D721Med (cell line): ENCODE data around the gene AP3B1.

Source experiments
- DNase-seq: peaks from one replicate; pipeline ENCODE4 v3.0.0; 2011; ENCODE audit warnings: low spot score; ENCODE audit not compliant: insufficient read length
- FAIRE-seq: peaks from 2 replicates; lab custom pipeline; 2011; peaks lifted over from hg19 to GRCh38; lab: Jason Lieb, UNC
- TF ChIP-seq, protein P1 (sequence below): IDR thresholded peaks from 2 replicates; pipeline ENCODE4 v1.5.1; 2012; ENCODE audit warnings: mild to moderate bottlenecking, control low read depth; ENCODE audit not compliant: insufficient read depth; ENCODE audit errors: missing control alignments

The AP3B1 gene

DNA sequence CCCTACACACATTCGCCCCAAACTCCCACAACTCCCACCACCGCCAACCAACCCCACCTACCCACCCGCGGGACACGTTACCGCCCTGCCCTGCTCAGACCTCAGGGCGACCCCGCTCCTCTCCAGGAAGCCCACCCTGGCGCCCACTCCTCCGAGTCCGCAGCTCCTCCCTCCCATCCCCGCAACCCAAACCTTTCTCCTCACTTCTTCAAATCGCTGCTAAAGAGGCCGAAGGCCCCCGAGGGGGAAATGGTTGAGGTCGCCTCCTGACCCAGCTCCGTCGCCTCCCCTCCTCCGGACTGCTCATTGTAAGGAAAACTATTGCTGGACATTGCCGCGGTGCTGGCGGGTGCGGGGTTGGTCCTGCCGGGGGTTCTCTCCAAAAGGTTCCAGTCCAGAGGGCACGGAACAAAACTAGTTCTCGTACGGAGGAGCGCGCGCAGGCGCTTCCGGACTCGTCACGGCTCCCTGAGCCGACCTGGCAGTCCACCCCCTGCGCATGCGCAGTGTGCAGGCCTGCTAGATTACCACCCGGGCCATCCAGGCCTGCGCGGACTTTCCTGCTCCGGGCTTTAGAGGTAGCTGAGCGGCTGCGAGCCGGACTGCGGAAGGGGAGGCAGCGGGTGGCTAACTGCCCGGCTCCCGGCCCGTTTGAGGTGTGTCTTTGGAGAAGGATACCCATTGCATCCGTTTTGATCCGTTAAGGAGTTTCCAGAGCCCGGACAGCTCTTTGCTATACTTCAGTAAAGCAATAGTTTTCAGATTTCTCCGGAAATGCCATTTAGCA lies at the start of gene AP3B1:
TSS of gene AP3B1 (minus strand) at position 451 of the 787 bp plus-strand sequence. CDS start at position 332, 119 bp downstream.
- TF ChIP-seq, protein P1, sequence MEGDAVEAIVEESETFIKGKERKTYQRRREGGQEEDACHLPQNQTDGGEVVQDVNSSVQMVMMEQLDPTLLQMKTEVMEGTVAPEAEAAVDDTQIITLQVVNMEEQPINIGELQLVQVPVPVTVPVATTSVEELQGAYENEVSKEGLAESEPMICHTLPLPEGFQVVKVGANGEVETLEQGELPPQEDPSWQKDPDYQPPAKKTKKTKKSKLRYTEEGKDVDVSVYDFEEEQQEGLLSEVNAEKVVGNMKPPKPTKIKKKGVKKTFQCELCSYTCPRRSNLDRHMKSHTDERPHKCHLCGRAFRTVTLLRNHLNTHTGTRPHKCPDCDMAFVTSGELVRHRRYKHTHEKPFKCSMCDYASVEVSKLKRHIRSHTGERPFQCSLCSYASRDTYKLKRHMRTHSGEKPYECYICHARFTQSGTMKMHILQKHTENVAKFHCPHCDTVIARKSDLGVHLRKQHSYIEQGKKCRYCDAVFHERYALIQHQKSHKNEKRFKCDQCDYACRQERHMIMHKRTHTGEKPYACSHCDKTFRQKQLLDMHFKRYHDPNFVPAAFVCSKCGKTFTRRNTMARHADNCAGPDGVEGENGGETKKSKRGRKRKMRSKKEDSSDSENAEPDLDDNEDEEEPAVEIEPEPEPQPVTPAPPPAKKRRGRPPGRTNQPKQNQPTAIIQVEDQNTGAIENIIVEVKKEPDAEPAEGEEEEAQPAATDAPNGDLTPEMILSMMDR: no peak
- no peak for FAIRE-seq
- DNase-seq: peak; percentile 76

DNA sequence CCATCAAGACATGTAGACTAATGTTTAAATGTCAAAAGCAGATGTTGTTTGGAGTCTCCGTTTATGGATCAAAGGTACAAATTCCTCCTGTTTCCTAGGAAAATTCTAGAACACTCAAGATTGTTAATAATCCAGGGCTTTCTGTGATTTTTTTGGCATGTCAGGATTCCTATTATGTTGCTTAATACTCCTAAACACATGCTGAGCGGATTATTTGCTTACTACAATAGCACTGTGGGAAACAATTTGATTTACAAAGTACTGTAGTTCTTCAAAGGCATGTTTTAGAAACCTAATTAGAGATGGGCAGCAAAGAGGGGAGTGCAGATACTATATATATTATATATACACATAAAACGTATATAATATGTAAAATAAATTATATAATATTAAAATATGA lies 46.9 kb upstream of the AP3B1 start:
- TF ChIP-seq, protein P1: no peak
- DNase-seq (no peak), FAIRE-seq (peak; percentile 25)

GRCh38 chr5:78339617-78340436 lies 45.3 kb upstream of the AP3B1 start:
- TF ChIP-seq, protein P1: no peak
- DNase-seq: no peak
- no peak for FAIRE-seq

DNA sequence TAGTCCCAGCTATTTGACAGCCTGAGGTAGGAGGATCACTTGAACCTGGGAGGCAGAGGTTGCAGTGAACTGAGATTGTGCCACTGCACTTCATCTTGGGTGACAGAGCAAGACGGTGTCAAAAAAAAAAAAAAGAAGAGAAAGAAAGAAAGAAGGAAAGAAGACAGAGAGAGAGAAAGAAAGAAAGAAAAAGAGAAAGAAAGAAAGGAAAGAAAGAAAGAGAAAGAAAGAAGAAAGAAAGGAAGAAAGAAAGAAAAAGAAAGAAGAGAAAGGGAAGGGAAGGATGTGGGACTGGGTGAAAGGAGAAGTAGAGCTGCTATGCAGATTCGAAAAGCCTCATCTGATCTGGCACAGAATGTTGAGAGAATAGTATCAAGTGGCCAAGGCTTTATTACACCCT lies 42.2 kb upstream of the AP3B1 start:
- no peak for FAIRE-seq
- DNase-seq: no peak
- TF ChIP-seq, protein P1: no peak

DNA sequence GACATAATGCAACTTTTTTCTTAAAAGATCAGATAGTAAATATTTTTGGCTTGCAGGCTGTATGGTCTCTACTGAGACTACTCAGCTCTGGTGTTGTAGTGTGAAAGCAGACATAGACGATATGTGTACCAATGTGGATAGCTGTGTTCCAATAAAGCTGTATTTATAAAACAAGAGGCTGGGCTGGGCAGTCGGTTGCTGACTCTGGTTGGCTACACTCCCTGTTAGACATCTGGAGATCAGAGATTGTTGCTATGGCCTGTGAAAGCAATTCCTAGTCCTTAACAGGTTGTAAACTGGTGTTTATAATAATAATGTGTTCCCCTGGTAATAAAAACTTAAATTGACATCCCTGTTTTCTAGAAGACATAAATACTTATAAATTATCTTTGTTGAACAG lies 41.5 kb upstream of the AP3B1 start:
- no peak for DNase-seq

GRCh38 chr5:78334811-78335210 lies 40.3 kb upstream of the AP3B1 start:
- FAIRE-seq (no peak), DNase-seq (no peak)
- TF ChIP-seq, protein P1: no peak

More for the DNA sequence above, 41.5 kb upstream of the AP3B1 start:
- TF ChIP-seq, protein P1: no peak
- no peak for FAIRE-seq
